Mesenchymal stem cell (in vitro differentiated cells and primary cell): Measurements from ENCODE around the gene FARS2.

Source experiments
- DNase-seq: peaks from one replicate; pipeline ENCODE4 v3.0.0-alpha.2; 2013
- H2AFZ ChIP-seq: one replicate; pipeline ENCODE4 v1.6.1; 2013; ENCODE audit warnings: low read depth, mild to moderate bottlenecking, control low read depth, inconsistent platforms, low read length, moderate library complexity
- H2AK5ac ChIP-seq: 2 replicates; pipeline ENCODE4 v1.6.1; 2013; ENCODE audit warnings: low read length, moderate library complexity, mild to moderate bottlenecking, inconsistent platforms; ENCODE audit not compliant: severe bottlenecking
- H2BK120ac ChIP-seq: one replicate; pipeline ENCODE4 v1.6.1; 2013; ENCODE audit warnings: low read depth, mild to moderate bottlenecking, inconsistent platforms, low read length, moderate library complexity
- H2BK12ac ChIP-seq, 2 experiments: one replicate each; pipeline ENCODE4 v1.6.1; 2013; ENCODE audit warnings: inconsistent platforms in 2 of 2, low read length in 2 of 2, mild to moderate bottlenecking in 2 of 2, moderate library complexity in 2 of 2, control low read depth in 1 of 2
- H2BK15ac ChIP-seq: one replicate; pipeline ENCODE4 v1.6.1; 2013; ENCODE audit warnings: mild to moderate bottlenecking, low read depth, inconsistent platforms; ENCODE audit not compliant: poor library complexity, severe bottlenecking
- H2BK5ac ChIP-seq: 2 replicates; pipeline ENCODE4 v1.6.1; 2013; ENCODE audit warnings: low read depth, mild to moderate bottlenecking, low read length, control low read depth, inconsistent platforms; ENCODE audit not compliant: poor library complexity, severe bottlenecking
- H3K14ac ChIP-seq, 2 experiments: one replicate each; pipeline ENCODE4 v1.6.1; 2013; ENCODE audit warnings: inconsistent platforms in 2 of 2, low read length in 2 of 2, control low read depth in 1 of 2, mild to moderate bottlenecking in 1 of 2, moderate library complexity in 1 of 2
- H3K18ac ChIP-seq, 2 experiments: one replicate each; pipeline ENCODE4 v1.6.1; 2013; ENCODE audit warnings: inconsistent platforms in 2 of 2, low read length in 2 of 2, control low read depth in 1 of 2, low read depth in 1 of 2, mild to moderate bottlenecking in 1 of 2
- H3K23ac ChIP-seq, 2 experiments: one replicate each; pipeline ENCODE4 v1.6.1; 2013; ENCODE audit warnings: inconsistent platforms in 2 of 2, low read length in 2 of 2, mild to moderate bottlenecking in 2 of 2, moderate library complexity in 2 of 2, control low read depth in 1 of 2
- H3K27ac ChIP-seq: 2 replicates; pipeline ENCODE4 v1.5.1; 2013; ENCODE audit warnings: mild to moderate bottlenecking, moderate library complexity, low read length, control low read depth, inconsistent platforms; ENCODE audit not compliant: poor library complexity, severe bottlenecking
- H3K27me3 ChIP-seq, 2 experiments: 2 replicates each; pipeline versions ENCODE4 v1.6.1 to v1.7.0; 2013; ENCODE audit warnings: low read length in 2 of 2, mild to moderate bottlenecking in 2 of 2, moderate library complexity in 2 of 2, control low read depth in 1 of 2, inconsistent platforms in 1 of 2; ENCODE audit not compliant: control insufficient read depth in 1 of 2, insufficient read depth in 1 of 2
- H3K36me3 ChIP-seq, 2 experiments: 2 replicates each; pipeline versions ENCODE4 v1.6.1 to v1.7.0; 2013; ENCODE audit warnings: low read length in 2 of 2, control low read depth in 1 of 2, inconsistent platforms in 1 of 2, low read depth in 1 of 2, mild to moderate bottlenecking in 1 of 2; ENCODE audit not compliant: insufficient read depth in 2 of 2, control insufficient read depth in 1 of 2
- H3K4ac ChIP-seq, 2 experiments: one replicate each; pipeline ENCODE4 v1.6.1; 2013; ENCODE audit warnings: inconsistent platforms in 2 of 2, low read length in 2 of 2, mild to moderate bottlenecking in 2 of 2, moderate library complexity in 2 of 2, control low read depth in 1 of 2, low read depth in 1 of 2
- H3K4me1 ChIP-seq: 2 replicates; pipeline ENCODE4 v1.6.1; 2013; ENCODE audit warnings: low read depth, low read length, control low read depth; ENCODE audit not compliant: control insufficient read depth, insufficient read depth
- H3K4me2 ChIP-seq: 2 replicates; pipeline ENCODE4 v1.6.1; 2013; ENCODE audit warnings: low read length, mild to moderate bottlenecking, inconsistent platforms; ENCODE audit not compliant: poor library complexity, severe bottlenecking
- H3K4me3 ChIP-seq, 2 experiments: 2 replicates each; pipeline versions ENCODE4 v1.5.1 to v1.7.0; 2013; ENCODE audit warnings: low read length in 2 of 2, mild to moderate bottlenecking in 2 of 2, control low read depth in 1 of 2, low read depth in 1 of 2; ENCODE audit not compliant: insufficient read depth in 1 of 2
- H3K79me1 ChIP-seq: replicated peaks from 2 replicates; pipeline ENCODE4 v1.6.1; 2013; ENCODE audit warnings: mild to moderate bottlenecking, control low read depth, low read length, inconsistent platforms; ENCODE audit not compliant: poor library complexity, severe bottlenecking
- H3K9ac ChIP-seq: 2 replicates; pipeline ENCODE4 v1.7.0; 2013; ENCODE audit warnings: mild to moderate bottlenecking, low read length, moderate library complexity
- H3K9me3 ChIP-seq: 2 replicates; pipeline ENCODE4 v1.7.0; 2013; ENCODE audit warnings: mild to moderate bottlenecking, low read length; ENCODE audit not compliant: control insufficient read depth
- H4K8ac ChIP-seq: one replicate; pipeline ENCODE4 v1.6.1; 2013; ENCODE audit warnings: inconsistent platforms, mild to moderate bottlenecking, low read length, moderate library complexity
- H4K91ac ChIP-seq: one replicate; pipeline ENCODE4 v1.6.1; 2013; ENCODE audit warnings: mild to moderate bottlenecking, low read length, inconsistent platforms
- WGBS: methylation state at CpG from one replicate; pipeline ENCODE4 v1.1.7; 2013; ENCODE audit warnings: mixed read lengths; 5-methylcytosine and 5-hydroxymethylcytosine counted together

FARS2 gene

GRCh38 chr6:5234874-5235273, 26.4 kb upstream of the FARS2 start:
- no peak overlapping the region for H3K4ac ChIP-seq
- no peak overlapping the region for H3K4me2 ChIP-seq
- no peaks in the 10 kb centered on the region for H3K4me1 ChIP-seq
- no peak overlapping the region for H2BK12ac ChIP-seq
- no peak overlapping the region for H3K23ac ChIP-seq
- no peak overlapping the region for H3K4me3 ChIP-seq
- H4K8ac ChIP-seq, result no peak overlapping the region
- no peak overlapping the region for H2BK15ac ChIP-seq
- no peak overlapping the region for H3K27ac ChIP-seq
- DNase-seq, result no peak
- no peak overlapping the region for H3K14ac ChIP-seq
- no peaks in the 10 kb centered on the region for H3K9me3 ChIP-seq
- 96% methylated on average over 6 of the region's 6 CpGs for WGBS
- H3K36me3 ChIP-seq, result peaks cover 6 to 13% of the 10 kb centered on the region in 2 experiments
- H3K79me1 ChIP-seq, result peaks cover 44% of the 10 kb centered on the region
- H3K18ac ChIP-seq, result no peak overlapping the region
- H2AK5ac ChIP-seq, result no peak overlapping the region
- H2BK120ac ChIP-seq, result no peak overlapping the region
- H2AFZ ChIP-seq, result no peak overlapping the region
- no peak overlapping the region for H2BK5ac ChIP-seq
- H3K27me3 ChIP-seq, result no peaks in the 10 kb centered on the region
- no peak overlapping the region for H4K91ac ChIP-seq
- no peak overlapping the region for H3K9ac ChIP-seq

GRCh38 chr6:5235830-5236229, 25.5 kb upstream of the FARS2 start:
- H3K18ac ChIP-seq, result no peak overlapping the region
- H3K4me2 ChIP-seq, result no peak overlapping the region
- H3K27ac ChIP-seq, result no peak overlapping the region
- no peak overlapping the region for H2AK5ac ChIP-seq
- H3K36me3 ChIP-seq, result peaks cover 6 to 13% of the 10 kb centered on the region in 2 experiments
- DNase-seq, result no peak
- no peak overlapping the region for H2AFZ ChIP-seq
- no peak overlapping the region for H2BK120ac ChIP-seq
- H2BK15ac ChIP-seq, result no peak overlapping the region
- no peak overlapping the region for H3K9ac ChIP-seq
- H3K4ac ChIP-seq, result no peak overlapping the region
- H3K4me3 ChIP-seq, result no peak overlapping the region
- no peaks in the 10 kb centered on the region for H3K9me3 ChIP-seq
- H3K23ac ChIP-seq, result no peak overlapping the region
- H3K79me1 ChIP-seq, result peaks cover 44% of the 10 kb centered on the region
- no peak overlapping the region for H3K14ac ChIP-seq
- H3K4me1 ChIP-seq, result no peaks in the 10 kb centered on the region
- WGBS, result no CpG with 5 or more reads among the region's 2 CpGs
- no peak overlapping the region for H2BK12ac ChIP-seq
- H4K8ac ChIP-seq, result no peak overlapping the region
- no peak overlapping the region for H4K91ac ChIP-seq
- no peaks in the 10 kb centered on the region for H3K27me3 ChIP-seq
- no peak overlapping the region for H2BK5ac ChIP-seq

- no peaks in the 10 kb centered on the region for H3K4me1 ChIP-seq
- no peak overlapping the region for H3K18ac ChIP-seq
- H2BK12ac ChIP-seq, result no peak overlapping the region
- 96% methylated on average over 3 of the region's 4 CpGs for WGBS
- no peak overlapping the region for H4K8ac ChIP-seq
- H3K36me3 ChIP-seq, result peaks cover 6 to 13% of the 10 kb centered on the region in 2 experiments
- H2BK120ac ChIP-seq, result no peak overlapping the region
- no peak overlapping the region for H2BK5ac ChIP-seq
- no peak overlapping the region for H3K9ac ChIP-seq
- H3K9me3 ChIP-seq, result no peaks in the 10 kb centered on the region
- no peak overlapping the region for H2AFZ ChIP-seq
- H3K4ac ChIP-seq, result no peak overlapping the region
- H4K91ac ChIP-seq, result no peak overlapping the region
- H3K14ac ChIP-seq, result no peak overlapping the region
- peaks cover 40% of the 10 kb centered on the region for H3K79me1 ChIP-seq
- H3K4me3 ChIP-seq, result no peak overlapping the region
- H2AK5ac ChIP-seq, result no peak overlapping the region
- H3K27me3 ChIP-seq, result no peaks in the 10 kb centered on the region
- DNase-seq, result no peak
- no peak overlapping the region for H3K27ac ChIP-seq
- H2BK15ac ChIP-seq, result no peak overlapping the region
- no peak overlapping the region for H3K4me2 ChIP-seq
- H3K23ac ChIP-seq, result no peak overlapping the region
Measured at GRCh38 chr6:5237805-5238204, 23.5 kb upstream of the FARS2 start.

GRCh38 chr6:5238336-5238735, 23.0 kb upstream of the FARS2 start:
- no peak overlapping the region for H3K27ac ChIP-seq

More at GRCh38 chr6:5238336-5238735, 23.0 kb upstream of the FARS2 start:
- Histone ChIP-seq H3K4me3 (no peak overlapping the region), H3K14ac (no peak overlapping the region), H2BK15ac (no peak overlapping the region), H2BK5ac (no peak overlapping the region), H3K4me2 (no peak overlapping the region), H2AK5ac (no peak overlapping the region), H3K4ac (no peak overlapping the region), H3K9ac (no peak overlapping the region), H3K4me1 (no peaks in the 10 kb centered on the region), H4K8ac (no peak overlapping the region), H3K79me1 (peaks cover 41% of the 10 kb centered on the region), H2BK12ac (no peak overlapping the region), H3K36me3 (peaks cover 10 to 13% of the 10 kb centered on the region in 2 experiments), H3K9me3 (no peaks in the 10 kb centered on the region), H3K27me3 (no peaks in the 10 kb centered on the region), H3K23ac (no peak overlapping the region), H2BK120ac (no peak overlapping the region), H3K18ac (no peak overlapping the region), H2AFZ (no peak overlapping the region), H4K91ac (no peak overlapping the region)
- no peak for DNase-seq
- WGBS, result no CpG with 5 or more reads among the region's 1 CpG
